GM12891 (cell line): ENCODE data around the gene SLC46A3.

Source experiments
- PAX5 ChIP-seq: IDR thresholded peaks from 2 replicates; pipeline ENCODE4 v1.6.1; 2011; ENCODE audit warnings: low read length, moderate library complexity, mild to moderate bottlenecking; ENCODE audit not compliant: insufficient read depth, severe bottlenecking
- POLR2A ChIP-seq: IDR thresholded peaks from 2 replicates; pipeline ENCODE4 v1.6.1; 2011; ENCODE audit warnings: low read depth, low read length, control low read depth
- POLR2AphosphoS5 ChIP-seq: IDR thresholded peaks from 2 replicates; pipeline ENCODE4 v1.6.1; 2011; ENCODE audit warnings: low read depth, low read length, control low read depth
- POU2F2 ChIP-seq: IDR thresholded peaks from 2 replicates; pipeline ENCODE4 v1.6.1; 2011; ENCODE audit warnings: low read depth, mild to moderate bottlenecking, control low read depth, low read length, moderate library complexity
- TAF1 ChIP-seq: IDR thresholded peaks from 2 replicates; pipeline ENCODE4 v1.6.1; 2011; ENCODE audit warnings: low read depth, low read length, control low read depth

GRCh38 chr13:28707629-28708427 lies 10.9 kb downstream of the SLC46A3 start:
- no peak for TF ChIP-seq POLR2A
- peak; percentile 91 for TF ChIP-seq POU2F2
- TF ChIP-seq PAX5 = peak; percentile 17
- TF ChIP-seq TAF1 = no peak
- TF ChIP-seq POLR2AphosphoS5 = no peak
